Sigmoid colon (tissue), 7 donors: ENCODE data around the gene NDRG2. TPM values are rescaled to one million over a fixed set of nuclear protein-coding genes. Genes with fewer than 3 reads are reported as not detected.
"Not testable (repeated sequence)": the region's sequence is repeated elsewhere in the genome, so short reads cannot be mapped to it uniquely, and the experiment has no call there.

Source experiments
- DNase-seq: peaks from one replicate; pipeline ENCODE4 v3.0.0-alpha.2; 2019
- H3K27ac ChIP-seq, 4 donors: fragments of 200-600 bp; sonication (generic); one replicate each; pipeline ENCODE4 v1.5.1; 2016 to 2019; ENCODE audit warnings: mild to moderate bottlenecking in 1 of 4
- H3K27me3 ChIP-seq, 3 donors: fragments of 200-600 bp; sonication (generic); one replicate each; pipeline ENCODE4 v1.5.1; 2019; ENCODE audit warnings: mild to moderate bottlenecking in 1 of 3
- H3K36me3 ChIP-seq, 4 donors: fragments of 200-600 bp; sonication (generic); one replicate each; pipeline ENCODE4 v1.5.1; 2016 to 2019
- H3K4me1 ChIP-seq, 4 donors: fragments of 200-600 bp; sonication (generic); one replicate each; pipeline ENCODE4 v1.5.1; 2017 to 2019
- H3K4me3 ChIP-seq, 4 donors: fragments of 200-600 bp; sonication (generic); one replicate each; pipeline ENCODE4 v1.5.1; 2017 to 2019; ENCODE audit warnings: mild to moderate bottlenecking in 2 of 4, moderate library complexity in 1 of 4
- H3K9me3 ChIP-seq, 4 donors: fragments of 200-600 bp in 3 of 4; sonication (generic) in 3 of 4; one replicate each; pipeline versions ENCODE4 v1.5.1 to v1.6.1; 2013 to 2019
- CTCF ChIP-seq, 4 experiments: fragments of 450-650 bp in 3 of 4; fragments of 200-600 bp in 1 of 4; IDR thresholded peaks; one replicate each; pipeline ENCODE4 v1.5.1; 2016 to 2019; ENCODE audit warnings: antibody characterized with exemption in 4 of 4, mild to moderate bottlenecking in 3 of 4, moderate library complexity in 2 of 4
- EP300 ChIP-seq, 4 donors: sonication (generic); formaldehyde crosslinking; IDR thresholded peaks; one replicate each; pipeline ENCODE4 v1.6.1; 2017; ENCODE audit warnings: antibody characterized with exemption in 4 of 4
- POLR2A ChIP-seq, 2 donors: fragments of 450-650 bp; IDR thresholded peaks; one replicate each; pipeline ENCODE4 v1.6.1; 2016; ENCODE audit warnings: antibody characterized with exemption in 2 of 2, mild to moderate bottlenecking in 2 of 2, moderate library complexity in 2 of 2
- POLR2AphosphoS5 ChIP-seq, 4 donors: sonication (generic); formaldehyde crosslinking; IDR thresholded peaks; one replicate each; pipeline ENCODE4 v1.6.1; 2017; ENCODE audit warnings: antibody characterized with exemption in 4 of 4
- WGBS, 2 donors: extraction: QIAGEN DNeasy Blood & Tissue Kit; methylation state at CpG; one replicate each; pipeline ENCODE4 v1.1.7; 2013; 5-methylcytosine and 5-hydroxymethylcytosine counted together
- intact Hi-C: fragments of 100-400 bp; cut with DNase I; formaldehyde crosslinking; loops from one replicate; pipeline ENCODE4 v1.15.1; 2023
- polyA plus RNA-seq, 3 donors: library from polyadenylated mRNA; stranded (reverse); fragments of 200-250 nt; gene quantifications; one replicate each; pipeline ENCODE4 v1.2.3, GENCODE V29; 2013
- total RNA-seq, 4 donors: library from RNA; depleted of rRNA; stranded (reverse); fragments of >200 nt; gene quantifications; one replicate each; pipeline ENCODE4 v1.1.0, GENCODE V29; 2016
- donor health status: healthy with polysubstance abuse.
- donor health status: Bipolar disorder and iron deficiency.
- donor health status: healthy.

NDRG2 gene
- total and polyA plus RNA-seq, 7 donors, result 114 to 276 (median 199) TPM

- Histone ChIP-seq H3K9me3 (no peaks in the 10 kb centered on the region), H3K27me3 (no peaks in the 10 kb centered on the region), H3K36me3 (peaks cover 22 to 35% (median 31%) of the 10 kb centered on the region in 4 donors), H3K4me3 (peak within 1 kb of the TSS; percentile 67 to 88 (median 76)), H3K4me1 (peaks cover 0 to 38% (median 25%) of the 10 kb centered on the region in 4 donors), H3K27ac (peak within 1 kb of the TSS; percentile 81 to 86 (median 84))
- no peak for TF ChIP-seq EP300 (IDR thresholded peaks at IDR 0.05)
- peak; percentile 75 to 79 for TF ChIP-seq POLR2A (IDR thresholded peaks at IDR 0.05)
- TF ChIP-seq POLR2AphosphoS5 (IDR thresholded peaks at IDR 0.05), result peak; percentile 54 to 92 (median 78)
- peak in 2 of 4 experiments; percentile 11 to 25 for TF ChIP-seq CTCF (IDR thresholded peaks at IDR 0.05)
- 1% methylated on average over 42 of the region's 42 CpGs for WGBS, 2 donors
- DNase-seq, result peak; percentile 98
- intact Hi-C loops, result loop anchor here (10.0 kb wide), 1 partner anchor 465 kb away; the partner anchor contains the start of gene CHD8
These were observed 34.9 kb downstream of the NDRG2 start, which contains the start of gene METTL17 for GRCh38 chr14:20989787-20990600. TSS of gene METTL17 (plus strand) at chr14:20989980. CDS start at chr14:20990003, 23 bp downstream.

GRCh38 chr14:20989471-20989786 lies 35.4 kb downstream of the NDRG2 start:
- Histone ChIP-seq H3K4me3 (peak overlapping the region in 3 of 4 donors; percentile 67 to 88 (median 72)), H3K27ac (peak overlapping the region; percentile 81 to 86 (median 84)), H3K9me3 (no peaks in the 10 kb centered on the region), H3K36me3 (peaks cover 16 to 29% (median 25%) of the 10 kb centered on the region in 4 donors), H3K27me3 (no peaks in the 10 kb centered on the region), H3K4me1 (peaks cover 0 to 38% (median 25%) of the 10 kb centered on the region in 4 donors)
- intact Hi-C loops, result no loop called here
- no peak for DNase-seq
- WGBS, 2 donors, result 1% methylated on average over 11 of the region's 11 CpGs
- TF ChIP-seq POLR2AphosphoS5 (IDR thresholded peaks at IDR 0.05) (no peak), CTCF (IDR thresholded peaks at IDR 0.05) (no peak), POLR2A (IDR thresholded peaks at IDR 0.05) (no peak), EP300 (IDR thresholded peaks at IDR 0.05) (no peak)

- Histone ChIP-seq H3K36me3 (peaks cover 11 to 24% (median 20%) of the 10 kb centered on the region in 4 donors), H3K4me3 (peak overlapping the region in 3 of 4 donors; percentile 67 to 88 (median 72)), H3K4me1 (peaks cover 0 to 38% (median 25%) of the 10 kb centered on the region in 4 donors), H3K9me3 (no peaks in the 10 kb centered on the region), H3K27me3 (no peaks in the 10 kb centered on the region), H3K27ac (peak overlapping the region; percentile 81 to 86 (median 84))
- TF ChIP-seq CTCF (IDR thresholded peaks at IDR 0.05) (no peak), POLR2AphosphoS5 (IDR thresholded peaks at IDR 0.05) (no peak)
- 84 to 85% methylated on average over 15 of the region's 15 CpGs for WGBS, 2 donors
- DNase-seq, result no peak
- intact Hi-C loops, result no loop called here
These were observed 36.0 kb downstream of the NDRG2 start for GRCh38 chr14:20988717-20989470.

- Histone ChIP-seq H3K4me1 (peaks cover 0 to 32% (median 23%) of the 10 kb centered on the region in 4 donors), H3K36me3 (peaks cover 0 to 5% (median 0%) of the 10 kb centered on the region in 4 donors), H3K27ac (peak overlapping the region in 2 of 4 donors; percentile 43 to 55), H3K27me3 (no peaks in the 10 kb centered on the region), H3K4me3 (no peak overlapping the region), H3K9me3 (no peaks in the 10 kb centered on the region)
- TF ChIP-seq POLR2AphosphoS5 (IDR thresholded peaks at IDR 0.05) (peak in 3 of 4 donors; percentile 16 to 31 (median 20)), CTCF (IDR thresholded peaks at IDR 0.05) (no peak), POLR2A (IDR thresholded peaks at IDR 0.05) (no peak)
- WGBS, 2 donors, result 58 to 63% methylated on average over 2 of the region's 2 CpGs
- intact Hi-C loops, result no loop called here
- no peak for DNase-seq
These were observed 38.0 kb downstream of the NDRG2 start for GRCh38 chr14:20986811-20987210.

GRCh38 chr14:20985650-20986049 lies 39.2 kb downstream of the NDRG2 start:
- intact Hi-C loops, result not testable (repeated sequence)
- WGBS, 2 donors, result 92 to 95% methylated on average over 4 of the region's 4 CpGs

More at GRCh38 chr14:20985650-20986049, 39.2 kb downstream of the NDRG2 start:
- not testable (repeated sequence) for DNase-seq, H3K9me3 ChIP-seq, H3K27me3 ChIP-seq, H3K27ac ChIP-seq, H3K36me3 ChIP-seq, H3K4me3 ChIP-seq
- H3K4me1 ChIP-seq, result peaks cover 0 to 21% (median 11%) of the 10 kb centered on the region in 4 donors
